RWPE1 (cell line): Measurements from ENCODE around the gene RALY.

Source experiments
- CTCF ChIA-PET: fragments of 350-600 bp; sonication (Branson Sonifier 250); formaldehyde crosslinking; extraction: SDS; loops from one replicate; lab custom pipeline; 2021; lab: Yijun Ruan, JAX
- POLR2A ChIA-PET: fragments of 400-600 bp; formaldehyde crosslinking; extraction: SDS; loops from one replicate; lab custom pipeline; 2020; ENCODE audit warnings: antibody characterized with exemption; ENCODE audit not compliant: low non-redundant PET; lab: Yijun Ruan, JAX
- DNase-seq: peaks from one replicate; pipeline ENCODE4 v3.0.0; 2012; ENCODE audit warnings: low spot score
- H3K27ac ChIP-seq: fragments of 450-650 bp; 2 replicates; pipeline ENCODE4 v1.5.1; 2017
- TF ChIP-seq, protein P1 (sequence below): fragments of 450-650 bp; conservative IDR thresholded peaks from 2 replicates; pipeline ENCODE4 v1.5.1; 2017; ENCODE audit warnings: low read depth, mild to moderate bottlenecking

RALY gene

GRCh38 chr20:34064286-34064685 lies 70.6 kb downstream of the RALY start:
- POLR2A ChIA-PET: no interaction called here
- H3K27ac ChIP-seq: no peak overlapping the region
- TF ChIP-seq, protein P1, sequence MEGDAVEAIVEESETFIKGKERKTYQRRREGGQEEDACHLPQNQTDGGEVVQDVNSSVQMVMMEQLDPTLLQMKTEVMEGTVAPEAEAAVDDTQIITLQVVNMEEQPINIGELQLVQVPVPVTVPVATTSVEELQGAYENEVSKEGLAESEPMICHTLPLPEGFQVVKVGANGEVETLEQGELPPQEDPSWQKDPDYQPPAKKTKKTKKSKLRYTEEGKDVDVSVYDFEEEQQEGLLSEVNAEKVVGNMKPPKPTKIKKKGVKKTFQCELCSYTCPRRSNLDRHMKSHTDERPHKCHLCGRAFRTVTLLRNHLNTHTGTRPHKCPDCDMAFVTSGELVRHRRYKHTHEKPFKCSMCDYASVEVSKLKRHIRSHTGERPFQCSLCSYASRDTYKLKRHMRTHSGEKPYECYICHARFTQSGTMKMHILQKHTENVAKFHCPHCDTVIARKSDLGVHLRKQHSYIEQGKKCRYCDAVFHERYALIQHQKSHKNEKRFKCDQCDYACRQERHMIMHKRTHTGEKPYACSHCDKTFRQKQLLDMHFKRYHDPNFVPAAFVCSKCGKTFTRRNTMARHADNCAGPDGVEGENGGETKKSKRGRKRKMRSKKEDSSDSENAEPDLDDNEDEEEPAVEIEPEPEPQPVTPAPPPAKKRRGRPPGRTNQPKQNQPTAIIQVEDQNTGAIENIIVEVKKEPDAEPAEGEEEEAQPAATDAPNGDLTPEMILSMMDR: no peak
- DNase-seq: no peak
- CTCF ChIA-PET: no interaction called here

- ChIA-PET POLR2A (interaction anchor here (0.6 kb wide), 1 partner anchor 47 kb away, joined by 5 read pairs; no protein-coding TSS in a partner anchor), CTCF (interaction anchor here (0.6 to 1.1 kb wide), 2 partner anchors 17 to 802 kb away, joined by 4 read pairs; no protein-coding TSS in a partner anchor)
- TF ChIP-seq, protein P1: no peak
- H3K27ac ChIP-seq: peak overlapping the region; percentile 21; the same call in 1 of the 2 replicates
- peak; percentile 59 for DNase-seq
Observed at GRCh38 chr20:34065260-34065659, 71.5 kb downstream of the RALY start.

- TF ChIP-seq, protein P1: no peak
- H3K27ac ChIP-seq: peak overlapping the region; percentile 54
- no peak for DNase-seq
- CTCF ChIA-PET: interaction anchor here (1.7 kb wide), 1 partner anchor 274 kb away, joined by 3 read pairs; no protein-coding TSS in a partner anchor
- POLR2A ChIA-PET: no interaction called here
Observed at GRCh38 chr20:34066476-34067090, 72.9 kb downstream of the RALY start.

GRCh38 chr20:34068001-34068400 lies 74.3 kb downstream of the RALY start:
- TF ChIP-seq, protein P1: no peak
- ChIA-PET CTCF (interaction anchor here (0.5 to 1.7 kb wide), 9 partner anchors 9 to 1749 kb away, joined by 3 to 8 read pairs (median 3); partner anchors contain the start of gene RALY), POLR2A (interaction anchor here (1.0 kb wide), 1 partner anchor 75 kb away, joined by 9 read pairs; no protein-coding TSS in a partner anchor)
- H3K27ac ChIP-seq: no peak overlapping the region
- DNase-seq: no peak

GRCh38 chr20:34069341-34070078 lies 75.8 kb downstream of the RALY start:
- POLR2A ChIA-PET: no interaction called here
- CTCF ChIA-PET: interaction anchor here (0.6 to 2.2 kb wide), 28 partner anchors 9 to 1135 kb away, joined by 3 to 19 read pairs (median 4); partner anchors contain the start of gene RALY
- TF ChIP-seq, protein P1: peak; percentile 94
- DNase-seq: peak; percentile 85
- no peak overlapping the region for H3K27ac ChIP-seq

GRCh38 chr20:34070079-34070439 lies 76.3 kb downstream of the RALY start:
- POLR2A ChIA-PET: no interaction called here
- DNase-seq: no peak
- TF ChIP-seq, protein P1: peak; percentile 58
- CTCF ChIA-PET: interaction anchor here (0.6 to 2.2 kb wide), 20 partner anchors 9 to 669 kb away, joined by 3 to 19 read pairs (median 4); no protein-coding TSS in a partner anchor
- H3K27ac ChIP-seq: no peak overlapping the region
